Activated CD8-positive, alpha-beta T cell treated with anti-CD3 and anti-CD28 coated beads for 36 hours (primary cell): ENCODE results near the gene COA5. TPM values are rescaled to one million over a fixed set of nuclear protein-coding genes. Genes with fewer than 3 reads are reported as not detected.

Experiments used
- ATAC-seq: fragments of 200-7000 bp; cut with Tn5 transposase; one replicate; pipeline ENCODE4 v1.10.0; 2021; ENCODE audit warnings: mild to moderate bottlenecking, moderate library complexity
- CTCF ChIA-PET: fragments of 350-600 bp; sonication (Branson Sonifier 250); formaldehyde crosslinking; loops from one replicate; lab custom pipeline; 2021; ENCODE audit warnings: antibody characterized with exemption; lab: Charles Lee
- POLR2A ChIA-PET: fragments of 350-600 bp; sonication (Branson Sonifier 250); formaldehyde crosslinking; loops from one replicate; lab custom pipeline; 2021; ENCODE audit warnings: antibody characterized with exemption; lab: Charles Lee
- DNase-seq: peaks from one replicate; pipeline ENCODE4 v3.0.0-alpha.2; 2020
- H3K27ac Mint-ChIP-seq: one replicate; pipeline ENCODE4 v1.8.0; 2021; ENCODE audit warnings: mild to moderate bottlenecking, mixed read lengths
- H3K27me3 Mint-ChIP-seq: one replicate; pipeline ENCODE4 v1.8.0; 2021; ENCODE audit warnings: mixed read lengths
- H3K36me3 Mint-ChIP-seq: one replicate; pipeline ENCODE4 v1.8.0; 2021; ENCODE audit warnings: low read depth, mixed read lengths
- H3K4me1 Mint-ChIP-seq: one replicate; pipeline ENCODE4 v1.8.0; 2021; ENCODE audit warnings: low read depth, mixed read lengths
- H3K4me3 Mint-ChIP-seq: one replicate; pipeline ENCODE4 v1.8.0; 2021; ENCODE audit warnings: mild to moderate bottlenecking, moderate library complexity, mixed read lengths
- H3K9me3 Mint-ChIP-seq: one replicate; pipeline ENCODE4 v1.8.0; 2021; ENCODE audit warnings: mixed read lengths
- CTCF ChIP-seq: fragments of 200-600 bp; IDR thresholded peaks from one replicate; pipeline ENCODE4 v1.8.0; 2022; ENCODE audit warnings: antibody characterized with exemption, mild to moderate bottlenecking
- intact Hi-C: fragments of 100-400 bp; cut with micrococcal nuclease; formaldehyde crosslinking; loops from one replicate; pipeline ENCODE4 v1.10.0; 2022
- total RNA-seq, 2 experiments: library from RNA; stranded (reverse); gene quantifications; one replicate each; pipeline ENCODE4 v1.2.3, GENCODE V29; 2021

Gene COA5
- total RNA-seq, 2 experiments from 2014 or later: 27.5 to 32.7 TPM

- ATAC-seq (no peak), DNase-seq (no peak)
- Mint-ChIP-seq H3K4me3 (no peak overlapping the region), H3K36me3 (peaks cover 11% of the 10 kb centered on the region), H3K4me1 (peaks cover 3% of the 10 kb centered on the region), H3K27me3 (no peaks in the 10 kb centered on the region), H3K27ac (no peak overlapping the region), H3K9me3 (no peaks in the 10 kb centered on the region)
- intact Hi-C loops: no loop called here
- TF ChIP-seq CTCF: no peak
- CTCF ChIA-PET: interaction anchor here (1.4 to 3.1 kb wide), 6 partner anchors 9 to 199 kb away, joined by 3 to 8 read pairs (median 6); no protein-coding TSS in a partner anchor
- POLR2A ChIA-PET: interaction anchor here (0.6 to 0.8 kb wide), 2 partner anchors 16 to 1638 kb away, joined by 3 to 4 read pairs; no protein-coding TSS in a partner anchor
Measured at GRCh38 chr2:98583816-98584618, 24.3 kb downstream of the COA5 start.

GRCh38 chr2:98583276-98583675, 25.0 kb downstream of the COA5 start:
- Mint-ChIP-seq H3K27me3 (no peaks in the 10 kb centered on the region), H3K4me1 (no peaks in the 10 kb centered on the region), H3K27ac (no peak overlapping the region), H3K4me3 (no peak overlapping the region), H3K36me3 (peaks cover 11% of the 10 kb centered on the region), H3K9me3 (no peaks in the 10 kb centered on the region)
- intact Hi-C loops: no loop called here
- ATAC-seq (no peak), DNase-seq (no peak)
- POLR2A ChIA-PET: interaction anchor here (0.6 to 0.8 kb wide), 2 partner anchors 15 to 1639 kb away, joined by 3 to 4 read pairs; no protein-coding TSS in a partner anchor
- CTCF ChIA-PET: interaction anchor here (1.5 kb wide), 2 partner anchors 14 to 95 kb away, joined by 3 to 6 read pairs; no protein-coding TSS in a partner anchor
- TF ChIP-seq CTCF: no peak

- POLR2A ChIA-PET: no interaction called here
- DNase-seq (no peak), ATAC-seq (no peak)
- intact Hi-C loops: no loop called here
- Mint-ChIP-seq H3K4me1 (no peaks in the 10 kb centered on the region), H3K27ac (no peak overlapping the region), H3K9me3 (no peaks in the 10 kb centered on the region), H3K27me3 (no peaks in the 10 kb centered on the region), H3K4me3 (no peak overlapping the region), H3K36me3 (peaks cover 14% of the 10 kb centered on the region)
- CTCF ChIA-PET: interaction anchor here (1.5 kb wide), 1 partner anchor 14 kb away, joined by 6 read pairs; no protein-coding TSS in a partner anchor
- TF ChIP-seq CTCF: no peak
Measured at GRCh38 chr2:98582523-98582922, 25.8 kb downstream of the COA5 start.

GRCh38 chr2:98580656-98581284, 27.5 kb downstream of the COA5 start:
- ATAC-seq: no peak
- no peak overlapping the region for H3K4me3 Mint-ChIP-seq
- no peak overlapping the region for H3K27ac Mint-ChIP-seq
- no peak for DNase-seq
- TF ChIP-seq CTCF: no peak
- ChIA-PET POLR2A (no interaction called here), CTCF (interaction anchor here (1.7 kb wide), 1 partner anchor 12 kb away, joined by 6 read pairs; no protein-coding TSS in a partner anchor)
- H3K9me3 Mint-ChIP-seq: no peaks in the 10 kb centered on the region
- intact Hi-C loops: no loop called here
- H3K27me3 Mint-ChIP-seq: no peaks in the 10 kb centered on the region
- H3K36me3 Mint-ChIP-seq: peaks cover 15% of the 10 kb centered on the region
- no peaks in the 10 kb centered on the region for H3K4me1 Mint-ChIP-seq
